ENCODE measurements around the gene GP1BB.

The GP1BB gene

DNA sequence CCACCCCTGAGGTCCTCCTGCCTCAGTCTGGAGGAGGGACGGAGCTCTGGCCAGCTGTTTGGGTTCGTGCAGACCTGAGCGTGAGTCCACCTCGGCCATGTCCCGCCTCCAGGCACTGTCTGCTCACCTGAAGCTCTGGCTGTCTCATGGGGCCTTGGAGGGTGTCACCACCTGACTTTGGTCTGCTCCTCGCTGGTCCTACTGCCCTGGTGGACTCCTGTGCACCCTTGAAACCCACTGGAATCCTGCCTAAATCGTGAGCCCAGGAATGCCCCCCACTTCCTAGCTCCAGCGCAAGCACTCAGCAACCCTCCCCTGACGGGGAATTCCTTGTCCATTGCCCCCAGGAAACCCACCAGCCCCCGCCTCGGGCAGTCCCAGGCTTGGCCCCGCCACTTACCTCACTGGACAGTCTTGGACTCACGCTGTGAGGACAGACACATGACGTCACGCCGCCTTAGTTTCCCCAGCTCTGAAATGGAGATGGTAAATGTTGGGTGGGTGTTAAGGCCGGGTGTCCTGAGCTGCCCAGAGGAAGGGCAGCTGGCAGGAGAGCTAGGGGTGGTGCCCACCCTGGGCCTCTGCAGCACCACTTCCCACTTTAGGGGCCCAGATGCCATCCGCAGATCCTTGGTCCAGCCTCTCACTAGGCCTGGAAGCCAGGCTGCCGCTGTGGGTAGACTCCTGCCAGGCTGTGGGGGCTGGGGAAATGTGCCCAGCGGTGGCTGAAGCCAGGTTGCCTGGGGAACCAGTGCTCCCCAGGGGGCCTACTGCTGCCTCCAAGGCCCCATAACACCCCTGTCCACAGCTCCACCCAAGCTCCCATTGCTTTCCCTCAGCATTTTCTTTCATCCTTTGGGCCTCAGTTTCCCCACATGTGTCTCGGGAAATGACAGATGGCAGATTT lies 19.1 kb downstream of the GP1BB start:
- DNase-seq, result no peak

DNA sequence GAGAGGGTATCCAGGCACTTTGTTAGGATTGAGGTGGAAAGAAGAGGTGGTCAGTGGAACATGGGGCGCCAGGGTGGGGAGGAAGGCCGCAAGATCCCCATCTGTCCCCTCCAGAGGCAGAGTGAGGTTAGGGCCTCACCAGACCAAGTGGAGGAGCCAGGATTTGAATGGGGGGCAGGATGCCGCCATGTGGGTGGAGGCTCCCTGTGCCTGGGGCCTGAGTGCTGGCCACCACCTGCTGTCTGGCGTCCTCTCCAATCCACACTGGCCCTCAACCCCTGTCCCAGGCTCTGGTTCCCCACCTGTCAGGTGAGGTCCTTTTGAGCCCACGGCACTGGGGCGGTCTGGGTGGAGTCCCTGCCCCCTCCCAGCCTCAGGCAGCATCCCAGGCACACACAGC lies 19.7 kb downstream of the GP1BB start:
- no peak for DNase-seq

DNA sequence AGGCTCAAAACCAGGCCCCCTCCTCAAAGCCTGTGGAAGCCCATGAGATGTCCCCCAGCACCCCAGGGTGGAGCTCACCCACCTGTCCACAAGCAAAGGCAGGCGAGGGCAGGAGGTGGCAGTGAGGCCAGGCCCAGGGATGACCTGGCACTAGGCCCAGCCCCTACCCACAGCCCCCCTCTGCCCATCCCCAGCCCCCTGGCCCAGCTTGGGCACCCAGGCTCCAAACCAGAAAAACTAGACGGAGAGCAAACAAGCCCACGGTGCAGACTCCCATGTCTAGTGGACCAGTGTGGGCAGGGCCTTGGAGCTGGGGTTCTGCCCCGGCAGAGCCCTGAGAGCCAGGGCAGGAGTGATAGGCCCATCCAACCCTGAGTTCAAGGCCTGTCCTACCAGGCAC lies 20.3 kb downstream of the GP1BB start:
- no peak for DNase-seq

DNA sequence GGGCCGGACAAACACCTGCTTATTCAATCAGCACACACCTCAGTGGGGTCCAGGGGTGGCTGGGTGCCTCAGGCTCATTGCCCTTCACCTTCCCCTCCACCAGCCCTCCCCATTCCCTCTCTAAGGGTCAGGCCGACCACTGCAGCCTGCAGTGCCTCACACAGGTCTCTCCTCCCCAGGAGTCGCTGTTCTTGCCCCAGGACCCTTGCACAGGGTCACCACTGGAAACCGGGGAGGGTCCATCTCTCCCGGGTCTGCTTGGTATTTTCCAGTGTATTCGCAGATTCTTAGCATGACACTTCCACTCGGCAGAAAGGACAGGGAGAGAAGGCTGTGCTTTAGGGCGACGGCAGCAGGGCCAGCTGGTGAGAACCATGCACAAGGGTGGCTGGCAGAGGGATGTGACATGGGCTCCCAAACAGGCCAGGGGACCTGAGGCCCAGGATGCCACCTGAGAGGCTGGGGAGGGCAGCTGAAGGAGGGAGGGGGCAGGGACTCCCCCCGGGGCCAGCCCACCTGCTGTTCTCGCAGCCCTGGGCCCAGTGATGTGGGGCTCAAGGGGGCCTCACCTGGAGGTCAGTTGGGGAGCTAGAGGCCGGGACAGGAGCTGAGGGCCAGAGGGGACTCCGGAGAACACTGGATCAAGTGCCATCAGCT lies 21.1 kb downstream of the GP1BB start:
- DNase-seq, result no peak

DNA sequence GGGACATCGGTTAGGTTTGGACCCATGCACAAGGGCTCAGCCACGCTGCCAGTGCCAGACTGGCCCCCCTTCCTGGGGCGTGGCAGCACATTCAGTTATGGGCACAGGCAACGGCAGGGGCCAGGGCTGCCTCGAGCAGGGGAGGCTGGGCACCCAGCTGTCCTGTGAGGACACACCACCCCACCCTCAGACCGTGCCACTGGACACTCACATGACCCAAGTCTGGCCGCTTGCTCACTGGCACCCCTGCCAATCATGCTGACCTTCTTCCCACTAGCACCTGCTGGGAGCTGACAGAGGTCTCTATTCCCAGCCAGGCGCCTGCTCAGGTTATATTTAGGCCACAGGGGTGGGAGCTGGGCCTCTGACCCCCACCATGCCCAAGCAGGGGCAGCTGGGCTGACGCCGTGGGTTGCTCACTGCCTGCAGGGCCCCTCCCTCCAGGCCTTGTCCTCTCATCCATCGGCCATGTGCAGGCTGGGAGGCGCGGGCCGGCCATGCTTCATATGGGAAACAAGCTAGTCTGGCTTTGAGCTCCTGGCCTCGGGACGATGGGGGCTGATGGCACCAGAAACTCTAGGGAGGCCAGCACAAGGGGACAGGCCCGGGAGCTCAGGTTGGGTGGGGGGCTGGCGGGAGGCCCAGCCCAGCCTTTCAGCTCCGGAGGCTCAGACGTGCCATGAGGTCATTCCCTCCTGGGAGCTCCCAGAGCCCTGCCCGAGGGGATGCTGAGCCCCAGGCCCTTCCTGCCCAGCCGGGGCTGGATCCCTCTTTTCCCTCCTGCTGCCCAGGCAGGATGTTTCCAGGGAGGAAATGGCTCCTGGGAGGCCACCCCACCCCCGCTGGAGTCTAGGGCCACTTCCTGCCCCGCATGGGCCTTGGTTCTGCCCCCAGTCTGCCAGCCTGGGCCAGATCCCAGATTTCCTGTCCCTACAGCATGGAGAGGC lies 22.1 kb downstream of the GP1BB start:
- DNase-seq, result no peak

DNA sequence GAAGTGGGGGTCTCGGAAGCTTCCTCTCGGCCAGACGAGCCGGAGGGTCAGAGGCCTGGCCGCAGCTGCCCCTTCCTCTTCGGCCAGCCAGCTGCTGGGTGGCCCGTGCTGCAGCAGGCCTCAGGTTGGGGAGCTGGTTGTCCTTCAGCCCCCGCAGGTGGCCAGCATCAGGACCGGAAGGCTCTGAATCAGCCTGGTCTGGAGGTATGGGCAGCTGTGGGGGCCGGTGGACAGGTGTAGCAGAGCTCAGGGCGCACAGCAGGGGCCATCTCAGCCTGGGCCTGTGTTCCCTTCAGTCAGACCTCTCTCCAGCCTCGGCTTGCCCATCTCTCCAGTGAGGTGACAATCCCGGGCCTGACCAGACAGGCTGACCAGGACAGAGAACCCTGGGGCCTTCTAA lies 23.4 kb downstream of the GP1BB start:
- DNase-seq, result no peak

DNA sequence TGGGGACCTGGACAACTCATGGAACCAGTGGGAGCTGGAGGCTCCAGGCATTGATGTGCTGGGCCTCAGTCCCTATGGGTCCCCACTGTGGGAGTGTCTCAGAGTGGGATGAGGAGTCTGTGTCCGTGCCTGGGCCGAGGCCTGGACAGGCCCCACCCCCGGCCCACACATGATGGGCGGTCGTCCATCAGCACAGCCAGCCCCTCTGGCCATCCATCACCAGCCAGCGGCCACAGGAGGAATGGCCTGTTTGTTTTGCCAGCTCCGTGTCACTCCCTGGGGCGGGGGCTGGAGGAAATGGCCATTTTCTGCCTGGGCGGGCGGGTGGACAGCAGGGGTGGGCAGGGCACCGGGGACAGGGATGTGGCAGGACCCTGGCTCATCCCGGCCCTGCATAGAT lies 24.2 kb downstream of the GP1BB start:
- DNase-seq, result no peak

DNA sequence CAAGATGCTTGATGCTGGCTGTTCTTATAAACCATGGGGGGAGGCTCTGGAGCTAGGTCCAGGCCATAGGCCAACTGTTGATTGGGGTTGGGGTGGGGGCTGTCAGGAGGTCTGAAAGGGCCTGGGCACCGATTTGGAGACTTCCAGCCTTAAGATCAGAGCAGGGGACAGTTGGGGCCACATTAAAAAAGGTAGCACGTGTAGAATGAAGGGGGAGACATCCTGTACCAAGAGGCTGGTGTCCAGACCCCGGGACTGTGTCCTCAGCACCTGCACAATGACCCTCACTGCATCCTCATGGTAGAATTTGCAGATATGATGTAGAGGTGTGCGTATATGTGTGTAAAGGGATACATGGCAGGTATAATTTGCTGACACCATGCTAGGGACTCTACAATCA lies 24.8 kb downstream of the GP1BB start:
- DNase-seq, result no peak

DNA sequence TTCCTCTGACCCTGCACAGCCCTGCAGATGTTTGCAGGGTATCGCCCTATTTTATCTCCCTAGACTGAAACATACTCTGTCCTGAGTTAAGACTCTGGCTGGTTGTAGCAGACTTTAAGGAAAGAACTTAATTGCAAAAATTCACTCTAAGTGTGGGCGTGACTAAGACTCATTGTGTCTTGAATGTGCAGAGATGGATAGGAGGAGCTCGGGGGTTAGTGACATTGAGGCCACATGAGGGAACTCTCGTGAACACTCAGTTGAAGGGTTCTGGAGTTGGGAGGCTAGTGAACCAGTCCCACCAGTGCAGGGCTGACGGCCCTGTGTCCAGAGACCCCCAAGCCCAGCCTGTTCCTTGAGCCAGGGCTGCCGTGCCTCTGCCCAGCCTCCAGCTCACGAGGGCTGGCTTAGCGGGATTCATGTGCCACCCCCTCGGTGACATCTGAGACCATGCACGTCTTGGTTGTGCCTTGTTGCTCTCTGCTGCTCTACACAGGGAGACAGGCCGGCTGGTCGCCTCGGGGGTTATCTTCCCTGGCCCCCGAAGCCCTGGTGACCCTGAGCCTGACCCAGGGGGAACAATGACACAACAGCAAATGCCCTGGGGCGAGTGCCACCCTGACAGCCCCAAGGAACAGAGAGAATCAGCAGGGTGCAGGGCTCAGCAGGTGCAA lies 25.8 kb downstream of the GP1BB start:
- no peak for DNase-seq

DNA sequence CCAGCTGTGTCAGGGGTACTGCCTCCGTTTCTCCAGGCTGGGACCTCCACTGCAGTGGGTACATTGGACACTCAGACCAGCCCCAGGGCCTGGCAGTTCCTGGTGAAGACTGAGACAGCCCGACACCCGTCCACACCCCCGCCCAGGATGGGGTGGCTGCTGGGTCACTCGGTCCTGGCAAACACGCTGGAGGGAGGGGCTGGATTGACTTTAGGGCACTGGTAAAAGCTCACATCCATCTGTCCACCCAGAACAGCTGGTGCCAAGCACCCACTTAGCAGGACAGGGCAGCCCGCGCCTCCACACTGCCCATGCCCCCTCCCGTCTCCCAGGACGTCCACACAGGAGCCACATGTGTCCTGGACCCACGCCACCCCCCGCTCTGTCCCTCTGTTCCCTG lies 26.5 kb downstream of the GP1BB start:
- no peak for DNase-seq

DNA sequence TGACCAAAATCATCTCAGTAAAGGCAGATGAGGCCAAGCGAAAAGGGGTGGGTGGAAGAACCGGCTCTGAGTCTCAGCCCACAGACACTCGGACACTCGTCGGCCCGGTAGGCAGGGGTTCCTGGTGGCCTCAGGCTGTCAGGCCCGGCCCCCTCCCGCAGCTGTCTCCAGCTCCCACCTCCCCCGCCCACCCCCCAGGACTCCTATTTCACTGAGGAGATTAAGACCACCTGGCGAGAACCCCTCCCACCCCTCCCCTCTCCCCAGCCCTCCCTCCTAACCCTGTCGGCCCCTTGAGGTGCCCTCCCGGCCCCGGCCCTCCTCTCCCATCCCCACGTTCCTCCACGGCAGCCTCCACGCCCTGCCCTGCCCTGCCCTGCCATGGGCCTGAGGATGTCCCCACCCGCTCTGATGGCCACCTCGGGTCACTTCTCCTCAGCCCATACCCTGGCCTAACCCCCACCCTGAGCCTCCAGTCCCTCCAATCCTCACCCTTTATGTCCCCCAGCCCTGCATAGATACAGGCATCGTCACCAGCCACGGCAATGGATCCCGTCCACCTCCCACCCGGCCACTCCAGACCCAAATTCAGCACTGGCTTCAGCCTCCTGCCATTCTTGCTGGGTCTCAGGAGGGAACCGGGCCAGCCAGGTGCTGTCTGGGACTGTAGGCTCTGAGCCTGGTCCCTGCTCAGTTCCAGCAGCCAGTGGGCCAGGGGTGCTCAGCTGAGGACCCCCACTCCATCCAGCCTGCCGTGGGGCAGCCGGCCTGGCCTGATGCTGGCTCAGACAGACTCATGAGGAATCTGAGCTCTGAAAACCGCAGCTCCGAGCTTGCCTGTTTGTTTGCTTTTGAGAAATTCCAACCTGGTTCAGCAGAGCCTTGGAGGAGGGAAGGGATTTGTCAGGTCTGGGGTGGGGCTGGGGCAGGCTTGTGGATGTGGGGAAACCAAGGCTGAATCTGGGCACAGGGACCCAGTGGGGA lies 27.5 kb downstream of the GP1BB start:
- DNase-seq, result no peak

DNA sequence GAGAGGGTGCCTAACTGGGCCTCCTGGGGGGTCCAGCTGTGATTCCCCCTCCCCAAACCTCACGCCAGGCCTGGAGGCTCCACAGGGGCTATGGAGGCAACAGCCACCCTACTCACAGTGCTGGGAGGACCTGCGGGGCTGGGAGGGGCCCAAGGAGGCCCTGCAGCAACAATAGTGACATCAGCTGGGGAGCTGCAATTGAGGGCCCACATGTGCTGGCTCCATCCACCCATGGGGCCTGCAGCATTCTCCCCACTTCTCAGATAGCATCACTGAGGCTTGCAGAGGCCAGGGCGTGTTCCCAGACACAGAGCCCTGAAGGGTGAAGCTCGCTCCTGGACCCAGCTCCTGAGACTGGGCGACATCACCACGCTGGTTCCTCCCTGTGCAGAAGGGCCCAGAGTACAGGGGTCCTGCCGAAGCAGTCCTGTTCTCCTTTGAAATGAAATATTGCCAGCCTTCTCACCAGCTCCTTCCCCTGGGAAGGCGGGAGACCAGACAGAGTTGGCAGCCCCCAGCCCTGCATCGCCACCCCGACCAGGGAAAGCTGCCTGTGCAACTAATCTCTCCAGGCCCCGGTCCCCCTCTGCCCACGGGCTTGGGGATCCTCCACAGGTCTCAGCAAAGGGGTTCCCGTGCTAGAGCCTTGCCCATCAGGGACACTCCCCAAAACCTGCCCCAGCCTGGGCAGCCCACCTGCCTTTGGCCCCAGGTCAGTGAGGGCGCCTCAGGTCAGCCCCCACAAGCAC lies 28.3 kb downstream of the GP1BB start:
- no peak for DNase-seq

DNA sequence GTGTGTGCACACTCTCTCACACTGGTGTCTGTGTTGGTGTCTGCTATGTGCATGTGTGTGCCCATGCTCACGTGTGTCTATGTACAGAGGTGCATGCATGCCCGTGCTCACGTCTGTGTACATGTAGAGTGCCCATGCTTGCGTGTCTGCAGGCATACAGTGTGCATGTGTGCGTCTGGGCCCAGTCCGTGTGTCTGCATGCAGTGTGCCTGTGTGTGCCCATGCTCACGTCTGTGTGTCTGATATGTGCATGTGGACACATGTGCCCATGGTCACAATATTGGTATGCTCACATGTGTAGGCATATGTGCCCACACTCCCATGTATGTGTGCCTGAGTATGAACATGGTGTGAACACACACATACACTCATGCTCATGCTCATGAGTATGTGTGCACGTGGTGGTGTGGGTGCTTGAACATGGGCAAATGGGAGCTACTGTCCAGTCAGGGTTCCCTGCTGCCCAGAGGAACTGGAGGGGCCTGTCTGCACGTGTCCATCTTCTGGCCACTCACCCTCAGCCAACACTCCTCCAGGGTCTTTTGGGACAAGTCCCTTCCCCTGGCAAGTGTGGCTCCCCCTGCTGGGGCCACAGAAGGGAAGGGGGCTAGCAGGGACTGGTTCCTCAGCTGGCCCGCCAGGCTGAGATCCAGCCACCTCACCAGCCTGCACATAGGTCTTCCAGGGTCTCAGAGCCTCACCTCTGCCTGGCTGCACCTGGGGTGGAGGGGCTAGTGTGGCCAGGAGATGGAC lies 29.9 kb downstream of the GP1BB start:
- DNase-seq, result no peak

DNA sequence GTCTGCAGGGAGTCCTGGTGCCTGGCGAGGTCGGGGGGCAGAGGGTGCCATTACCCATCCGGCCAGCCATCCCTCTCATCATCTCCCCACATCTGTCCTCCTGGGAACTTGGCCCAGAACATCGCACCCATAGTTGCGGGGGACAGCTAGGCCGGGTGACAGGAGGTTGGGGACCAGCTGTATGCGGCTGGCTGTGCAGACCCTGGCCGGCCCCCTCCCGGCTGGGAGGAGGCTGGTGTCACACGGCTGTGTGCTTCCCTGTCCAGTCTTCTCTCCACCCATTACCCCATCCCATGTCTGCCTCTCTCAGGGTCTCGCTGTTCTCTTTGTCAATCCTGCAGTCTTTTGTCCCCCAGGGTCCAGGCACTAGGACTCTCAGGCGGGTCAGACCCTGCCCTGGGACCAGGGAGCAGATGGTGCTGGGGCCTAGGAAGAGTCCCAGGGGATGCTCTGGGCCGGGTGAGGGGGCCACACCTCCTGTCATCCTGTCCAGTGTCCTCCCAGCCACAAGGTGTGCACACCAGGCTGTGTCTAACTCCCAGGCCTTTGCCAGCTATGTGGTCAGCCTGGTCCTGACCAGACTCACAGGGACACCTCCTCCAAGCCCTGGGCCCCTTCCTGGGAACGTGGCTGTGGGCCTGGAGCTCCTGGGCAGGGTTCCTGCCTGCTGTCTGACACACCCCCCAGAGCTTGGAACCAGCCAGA lies 30.8 kb downstream of the GP1BB start:
- DNase-seq, result no peak

DNA sequence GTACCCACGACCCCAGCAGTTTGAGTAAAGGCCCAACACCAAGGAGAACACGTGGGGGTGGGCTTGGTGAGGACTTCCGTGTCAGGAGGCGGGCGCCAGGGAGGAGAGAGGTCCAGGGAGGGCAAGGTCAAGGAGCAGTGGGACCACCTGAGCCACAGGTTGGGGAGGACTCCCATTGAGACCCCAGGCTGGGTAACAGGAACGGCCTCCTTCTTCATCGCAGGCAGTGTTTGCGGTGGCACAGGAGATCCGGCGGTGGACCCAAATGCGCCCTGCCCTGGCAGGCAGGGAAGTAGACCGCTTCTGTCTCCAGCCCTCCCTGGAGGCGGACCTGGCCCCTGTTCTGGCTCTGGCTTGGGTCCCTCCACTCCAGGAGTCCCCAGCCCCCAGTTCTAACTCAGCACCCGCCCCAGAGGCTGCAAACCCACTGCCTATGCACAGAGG lies 31.4 kb downstream of the GP1BB start:
- no peak for DNase-seq

DNA sequence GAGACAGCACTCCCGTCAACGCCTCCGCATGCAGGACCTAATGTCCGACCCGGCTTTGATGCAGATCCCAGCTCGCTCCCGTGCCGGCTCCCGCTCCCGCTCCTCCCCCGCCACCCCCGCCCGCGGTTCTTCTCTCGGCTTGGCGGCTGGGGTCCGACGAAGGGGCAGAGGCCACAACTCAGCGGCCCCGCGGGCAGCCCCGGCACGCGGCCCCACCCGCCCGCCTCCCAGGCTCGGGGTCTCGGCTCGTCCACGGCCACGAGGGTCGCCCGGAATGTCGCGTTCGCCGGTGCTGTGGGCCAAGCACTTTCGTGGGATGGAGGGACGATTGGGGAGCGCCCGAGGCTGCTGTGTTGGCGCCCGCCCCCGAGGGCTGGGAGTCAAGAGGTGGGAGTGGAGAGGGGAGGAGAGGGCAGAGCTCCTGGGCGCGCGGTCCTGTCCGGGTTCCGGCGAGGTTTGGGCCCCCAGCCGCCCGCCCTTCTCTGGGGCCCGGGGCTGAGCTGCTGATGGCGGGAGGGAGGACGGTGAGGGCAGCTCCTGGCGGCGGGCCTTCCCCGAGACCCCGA lies 31.9 kb downstream of the GP1BB start:
- no peak for DNase-seq

DNA sequence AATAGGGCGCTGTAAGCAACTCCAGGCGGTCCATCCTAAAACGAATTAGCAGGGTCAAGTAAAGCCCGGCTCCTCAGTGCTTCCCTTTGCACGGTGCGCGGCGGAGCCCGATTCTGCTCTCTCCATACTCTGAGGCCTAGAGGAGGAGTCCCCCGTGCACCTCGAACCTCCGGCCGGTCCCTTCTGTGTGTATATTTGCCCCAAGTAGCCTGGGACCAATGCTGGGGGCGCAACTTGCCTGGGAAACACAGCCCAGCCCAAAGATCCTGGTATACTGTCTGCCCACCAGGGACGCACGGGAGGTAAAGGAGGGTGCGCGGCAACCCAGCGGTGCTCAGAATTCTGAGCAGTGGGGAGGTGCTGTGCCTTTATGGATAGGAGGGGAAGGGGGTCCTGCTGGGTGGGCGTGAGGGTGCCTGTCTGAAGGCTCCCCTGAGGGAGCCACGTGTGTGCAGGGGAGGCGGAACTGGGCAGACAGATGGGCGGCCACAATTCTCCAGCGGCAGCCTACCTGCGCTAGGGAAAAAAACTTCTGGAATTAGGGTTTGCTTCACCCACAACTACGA lies 32.5 kb downstream of the GP1BB start:
- no peak for DNase-seq

All from suppressor macrophage treated with lipopolysaccharide for 1 hour (primary cell).